ENCODE data around the gene PPP1R15B. TPM values are rescaled to one million over a fixed set of nuclear protein-coding genes. Genes with fewer than 3 reads are reported as not detected.

PPP1R15B gene
- total RNA-seq, 1 experiment from 2014 or later, result 27.4 TPM

Small RNA genes within 50 kb of the gene (small RNA-seq; reads per million reads assigned to genes)
- gene AL606489.2, result not detected

Other genes starting within 250 kb of the PPP1R15B start
- not detected in 2 replicates for gene REN, start 245.5 kb downstream of the PPP1R15B start, total RNA-seq (2014; rRNA removed; shearing (Covaris generic))
- not detected in 2 replicates for gene KISS1, start 215.3 kb downstream of the PPP1R15B start, total RNA-seq (2014; rRNA removed; shearing (Covaris generic))
- gene GOLT1A, start 197.8 kb downstream of the PPP1R15B start, total RNA-seq (2014; rRNA removed; shearing (Covaris generic)), result not detected in 2 replicates
- gene PLEKHA6, start 51.9 kb downstream of the PPP1R15B start, total RNA-seq (2014; rRNA removed; shearing (Covaris generic)), result 0.19 and 0.33 TPM in 2 replicates
- 2.8 and 4.6 TPM in 2 replicates for gene PIK3C2B, start 83.0 kb upstream of the PPP1R15B start, total RNA-seq (2014; rRNA removed; shearing (Covaris generic))
- 7.5 and 9.2 TPM in 2 replicates for gene MDM4, start 104.6 kb upstream of the PPP1R15B start, total RNA-seq (2014; rRNA removed; shearing (Covaris generic))

Data from HT1080 (cell line).